Neural cell (in vitro differentiated cells): ENCODE measurements around the gene CALY. TPM values are rescaled to one million over a fixed set of nuclear protein-coding genes. Genes with fewer than 3 reads are reported as not detected.

Experiments
- H2AFZ ChIP-seq: fragments of 200-600, 300-800 bp; sonication (generic), shearing (Covaris generic); 2 replicates; pipeline ENCODE4 v1.6.0; 2014; ENCODE audit warnings: low read depth, mild to moderate bottlenecking, antibody characterized with exemption, low read length, moderate library complexity
- H3F3A ChIP-seq: fragments of 200-600 bp; shearing (Covaris generic); 2 replicates; pipeline ENCODE4 v1.6.1; 2016; ENCODE audit warnings: mild to moderate bottlenecking, moderate library complexity, mixed read lengths, antibody characterized with exemption, low read length; ENCODE audit not compliant: insufficient read depth, poor library complexity, severe bottlenecking
- H3K27ac ChIP-seq: fragments of 200-600, 300-800 bp; sonication (generic), shearing (Covaris generic); 2 replicates; pipeline ENCODE4 v1.5.1; 2014; ENCODE audit warnings: mild to moderate bottlenecking, low read length, moderate library complexity
- H3K27me3 ChIP-seq: fragments of 300-800, 200-600 bp; sonication (generic), shearing (Covaris generic); 2 replicates; pipeline ENCODE4 v1.6.0; 2014; ENCODE audit warnings: mild to moderate bottlenecking, low read depth, low read length, moderate library complexity; ENCODE audit not compliant: insufficient read depth
- H3K36me3 ChIP-seq: fragments of 300-800, 200-600 bp; sonication (generic), shearing (Covaris generic); 2 replicates; pipeline ENCODE4 v1.5.1; 2014; ENCODE audit warnings: mild to moderate bottlenecking, antibody characterized with exemption, low read length, moderate library complexity; ENCODE audit not compliant: insufficient read depth
- H3K4me2 ChIP-seq: fragments of 300-800, 200-600 bp; sonication (generic), shearing (Covaris generic); 2 replicates; pipeline ENCODE4 v1.6.0; 2014; ENCODE audit warnings: mild to moderate bottlenecking, low read length
- H3K4me3 ChIP-seq: fragments of 300-800, 200-600 bp; sonication (generic), shearing (Covaris generic); 2 replicates; pipeline ENCODE4 v1.5.1; 2014; ENCODE audit warnings: mild to moderate bottlenecking, low read length, moderate library complexity
- H3K79me2 ChIP-seq: fragments of 200-600 bp; shearing (Covaris generic); replicated peaks from 2 replicates; pipeline ENCODE4 v1.6.0; 2014; ENCODE audit warnings: mild to moderate bottlenecking, low read length, moderate library complexity; ENCODE audit not compliant: insufficient read depth
- H3K9ac ChIP-seq: fragments of 300-800, 200-600 bp; sonication (generic), shearing (Covaris generic); 2 replicates; pipeline ENCODE4 v1.6.1; 2016; ENCODE audit warnings: mild to moderate bottlenecking, low read length, mixed read lengths
- H3K9me2 ChIP-seq: fragments of 200-600 bp; shearing (Covaris generic); 2 replicates; pipeline ENCODE4 v1.6.1; 2016; ENCODE audit warnings: mild to moderate bottlenecking, low read length, mixed read lengths; ENCODE audit not compliant: insufficient read depth
- H3K9me3 ChIP-seq: fragments of 200-600, 300-800 bp; sonication (generic), shearing (Covaris generic); 2 replicates; pipeline ENCODE4 v1.6.1; 2016; ENCODE audit warnings: mild to moderate bottlenecking, mixed run types, low read length, moderate library complexity, mixed read lengths
- H4K20me1 ChIP-seq: fragments of 200-600 bp; shearing (Covaris generic); 2 replicates; pipeline ENCODE4 v1.6.1; 2016; ENCODE audit warnings: mild to moderate bottlenecking, mixed run types; ENCODE audit not compliant: insufficient read depth
- EP300 ChIP-seq: fragments of 450-650 bp; conservative IDR thresholded peaks from 2 replicates; pipeline ENCODE4 v1.6.1; 2014; ENCODE audit warnings: antibody characterized with exemption, mild to moderate bottlenecking, moderate library complexity; ENCODE audit not compliant: poor library complexity, severe bottlenecking
- EZH2 ChIP-seq: fragments of 200-600, 300-800 bp; shearing (Covaris generic), sonication (generic); IDR thresholded peaks from 2 replicates; pipeline ENCODE4 v1.6.1; 2014; ENCODE audit warnings: antibody characterized with exemption, low read length, borderline replicate concordance, mild to moderate bottlenecking; ENCODE audit not compliant: insufficient read depth, poor library complexity, severe bottlenecking
- MXI1 ChIP-seq: fragments of 450-650 bp; conservative IDR thresholded peaks from 2 replicates; pipeline ENCODE4 v1.6.1; 2014; ENCODE audit warnings: antibody characterized with exemption, mild to moderate bottlenecking; ENCODE audit not compliant: poor library complexity, severe bottlenecking
- POLR2AphosphoS5 ChIP-seq: IDR thresholded peaks from 2 replicates; pipeline ENCODE4 v1.6.1; 2012
- RAD21 ChIP-seq: fragments of 450-650 bp; conservative IDR thresholded peaks from 2 replicates; pipeline ENCODE4 v1.6.1; 2014; ENCODE audit warnings: antibody characterized with exemption, mild to moderate bottlenecking, moderate library complexity
- SMC3 ChIP-seq: fragments of 450-650 bp; conservative IDR thresholded peaks from 2 replicates; pipeline ENCODE4 v1.6.1; 2014; ENCODE audit warnings: antibody characterized with exemption, mild to moderate bottlenecking, moderate library complexity; ENCODE audit not compliant: poor library complexity
- TAF1 ChIP-seq: IDR thresholded peaks from 2 replicates; pipeline ENCODE4 v1.6.1; 2012; ENCODE audit warnings: low read depth
- polyA plus RNA-seq: library from polyadenylated mRNA; depleted of rRNA; stranded (reverse); fragments of >200 nt; gene quantifications from 2 replicates; pipeline ENCODE4 v1.2.3, GENCODE V29; 2014
- TF ChIP-seq, protein P1 (sequence below): IDR thresholded peaks from 2 replicates; pipeline ENCODE4 v1.6.1; 2012; ENCODE audit warnings: borderline replicate concordance
- TF ChIP-seq, protein P2 (sequence below): fragments of 450-650 bp; IDR thresholded peaks from 2 replicates; pipeline ENCODE4 v1.5.1; 2014; ENCODE audit warnings: antibody characterized with exemption, mild to moderate bottlenecking, moderate library complexity; ENCODE audit not compliant: poor library complexity, severe bottlenecking

CALY gene
- polyA plus RNA-seq, 1 donor from 2014 or later, result 3.7 TPM

DNA sequence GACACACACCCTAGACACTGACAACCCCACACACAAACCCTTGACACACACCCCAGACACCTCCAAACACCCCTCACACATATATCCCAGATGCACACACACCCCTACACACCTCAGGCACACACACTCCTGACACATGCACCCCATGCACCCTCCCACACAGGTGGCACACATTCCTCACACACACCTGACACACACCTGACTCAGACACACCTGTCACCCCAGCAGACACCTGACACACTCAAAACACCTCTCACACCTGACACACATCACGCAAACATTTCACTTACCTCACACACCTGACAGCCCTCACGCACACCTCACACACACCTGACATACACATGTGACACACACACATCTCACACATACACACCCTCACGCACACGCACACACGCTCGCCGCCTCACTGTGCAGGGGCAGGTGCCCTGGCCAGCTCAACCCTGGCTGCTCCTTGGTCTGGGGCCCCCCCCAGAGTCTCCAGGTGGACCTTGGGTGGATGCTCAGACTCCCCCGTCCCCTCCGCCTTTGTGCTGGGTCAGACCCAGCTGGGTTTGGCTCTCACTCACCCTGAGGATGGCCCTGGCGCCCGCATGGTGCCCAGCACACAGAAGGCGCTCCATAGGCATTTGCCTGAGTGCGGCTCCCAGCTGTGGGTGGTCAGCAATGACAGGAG is 3.1 kb upstream of the CALY start:
- peaks cover under 1% of the 10 kb centered on the region for H3K9me3 ChIP-seq
- peaks cover 21% of the 10 kb centered on the region for H3K27me3 ChIP-seq
- H3F3A ChIP-seq, result no peaks in the 10 kb centered on the region
- no peaks in the 10 kb centered on the region for H3K36me3 ChIP-seq
- no peak overlapping the region for H3K4me3 ChIP-seq
- H3K4me2 ChIP-seq, result no peak overlapping the region
- no peak for TF ChIP-seq POLR2AphosphoS5
- no peak for TF ChIP-seq EZH2
- TF ChIP-seq, protein P1, sequence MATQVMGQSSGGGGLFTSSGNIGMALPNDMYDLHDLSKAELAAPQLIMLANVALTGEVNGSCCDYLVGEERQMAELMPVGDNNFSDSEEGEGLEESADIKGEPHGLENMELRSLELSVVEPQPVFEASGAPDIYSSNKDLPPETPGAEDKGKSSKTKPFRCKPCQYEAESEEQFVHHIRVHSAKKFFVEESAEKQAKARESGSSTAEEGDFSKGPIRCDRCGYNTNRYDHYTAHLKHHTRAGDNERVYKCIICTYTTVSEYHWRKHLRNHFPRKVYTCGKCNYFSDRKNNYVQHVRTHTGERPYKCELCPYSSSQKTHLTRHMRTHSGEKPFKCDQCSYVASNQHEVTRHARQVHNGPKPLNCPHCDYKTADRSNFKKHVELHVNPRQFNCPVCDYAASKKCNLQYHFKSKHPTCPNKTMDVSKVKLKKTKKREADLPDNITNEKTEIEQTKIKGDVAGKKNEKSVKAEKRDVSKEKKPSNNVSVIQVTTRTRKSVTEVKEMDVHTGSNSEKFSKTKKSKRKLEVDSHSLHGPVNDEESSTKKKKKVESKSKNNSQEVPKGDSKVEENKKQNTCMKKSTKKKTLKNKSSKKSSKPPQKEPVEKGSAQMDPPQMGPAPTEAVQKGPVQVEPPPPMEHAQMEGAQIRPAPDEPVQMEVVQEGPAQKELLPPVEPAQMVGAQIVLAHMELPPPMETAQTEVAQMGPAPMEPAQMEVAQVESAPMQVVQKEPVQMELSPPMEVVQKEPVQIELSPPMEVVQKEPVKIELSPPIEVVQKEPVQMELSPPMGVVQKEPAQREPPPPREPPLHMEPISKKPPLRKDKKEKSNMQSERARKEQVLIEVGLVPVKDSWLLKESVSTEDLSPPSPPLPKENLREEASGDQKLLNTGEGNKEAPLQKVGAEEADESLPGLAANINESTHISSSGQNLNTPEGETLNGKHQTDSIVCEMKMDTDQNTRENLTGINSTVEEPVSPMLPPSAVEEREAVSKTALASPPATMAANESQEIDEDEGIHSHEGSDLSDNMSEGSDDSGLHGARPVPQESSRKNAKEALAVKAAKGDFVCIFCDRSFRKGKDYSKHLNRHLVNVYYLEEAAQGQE, result no peak
- no peak for TF ChIP-seq SMC3
- no peak for TF ChIP-seq MXI1
- TF ChIP-seq, protein P2, sequence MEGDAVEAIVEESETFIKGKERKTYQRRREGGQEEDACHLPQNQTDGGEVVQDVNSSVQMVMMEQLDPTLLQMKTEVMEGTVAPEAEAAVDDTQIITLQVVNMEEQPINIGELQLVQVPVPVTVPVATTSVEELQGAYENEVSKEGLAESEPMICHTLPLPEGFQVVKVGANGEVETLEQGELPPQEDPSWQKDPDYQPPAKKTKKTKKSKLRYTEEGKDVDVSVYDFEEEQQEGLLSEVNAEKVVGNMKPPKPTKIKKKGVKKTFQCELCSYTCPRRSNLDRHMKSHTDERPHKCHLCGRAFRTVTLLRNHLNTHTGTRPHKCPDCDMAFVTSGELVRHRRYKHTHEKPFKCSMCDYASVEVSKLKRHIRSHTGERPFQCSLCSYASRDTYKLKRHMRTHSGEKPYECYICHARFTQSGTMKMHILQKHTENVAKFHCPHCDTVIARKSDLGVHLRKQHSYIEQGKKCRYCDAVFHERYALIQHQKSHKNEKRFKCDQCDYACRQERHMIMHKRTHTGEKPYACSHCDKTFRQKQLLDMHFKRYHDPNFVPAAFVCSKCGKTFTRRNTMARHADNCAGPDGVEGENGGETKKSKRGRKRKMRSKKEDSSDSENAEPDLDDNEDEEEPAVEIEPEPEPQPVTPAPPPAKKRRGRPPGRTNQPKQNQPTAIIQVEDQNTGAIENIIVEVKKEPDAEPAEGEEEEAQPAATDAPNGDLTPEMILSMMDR, result no peak
- no peak for TF ChIP-seq RAD21
- no peak for TF ChIP-seq TAF1
- no peak for TF ChIP-seq EP300
- no peaks in the 10 kb centered on the region for H3K79me2 ChIP-seq
- no peak overlapping the region for H3K27ac ChIP-seq
- H3K9ac ChIP-seq, result no peak overlapping the region
- H4K20me1 ChIP-seq, result no peaks in the 10 kb centered on the region
- no peak overlapping the region for H2AFZ ChIP-seq
- H3K9me2 ChIP-seq, result no peaks in the 10 kb centered on the region

GRCh38 chr10:133338080-133339071 is 1.7 kb upstream of the CALY start:
- Histone ChIP-seq H3K4me2 (no peak overlapping the region), H3K9me3 (peaks cover 5% of the 10 kb centered on the region), H3K36me3 (no peaks in the 10 kb centered on the region), H3K4me3 (no peak overlapping the region), H4K20me1 (no peaks in the 10 kb centered on the region), H3K27me3 (peaks cover 26% of the 10 kb centered on the region), H3F3A (no peaks in the 10 kb centered on the region), H3K9me2 (no peaks in the 10 kb centered on the region), H2AFZ (no peak overlapping the region), H3K27ac (no peak overlapping the region), H3K79me2 (no peaks in the 10 kb centered on the region), H3K9ac (no peak overlapping the region)
- TF ChIP-seq, protein P1, result no peak
- TF ChIP-seq POLR2AphosphoS5 (no peak), RAD21 (no peak), EZH2 (no peak), SMC3 (no peak), MXI1 (no peak), TAF1 (no peak), EP300 (no peak)
- TF ChIP-seq, protein P2, result no peak
